Lower leg skin (tissue), 3 donors: ENCODE results near the gene USP17L28.
"Not testable (repeated sequence)": the region's sequence is repeated elsewhere in the genome, so short reads cannot be mapped to it uniquely, and the experiment has no call there.

ENCODE experiments used
- CTCF ChIP-seq, 3 donors: fragments of 450-650 bp; IDR thresholded peaks; one replicate each; pipeline ENCODE4 v1.5.1; 2016; ENCODE audit warnings: antibody characterized with exemption in 3 of 3, mild to moderate bottlenecking in 3 of 3, moderate library complexity in 2 of 3
- POLR2A ChIP-seq, 2 donors: fragments of 450-650 bp; IDR thresholded peaks; one replicate each; pipeline ENCODE4 v1.6.1; 2016 to 2017; ENCODE audit warnings: antibody characterized with exemption in 2 of 2, mild to moderate bottlenecking in 1 of 2, moderate library complexity in 1 of 2

GRCh38 chr4:9324191-9324590, 24.5 kb upstream of the USP17L28 start:
- TF ChIP-seq CTCF, POLR2A (IDR thresholded peaks at IDR 0.05): not testable (repeated sequence)
